Stimulated activated CD8-positive, alpha-beta memory T cell treated with anti-CD3 and anti-CD28 coated beads, Interleukin-15, amount 100 ng/mL, for 4 hours (primary cell): ENCODE data around the gene FOLR1.

Experiments used
- DNase-seq, 2 donors: peaks; one replicate each; pipeline ENCODE4 v3.0.0-alpha.2; 2020; ENCODE audit warnings: low read depth in 2 of 2

The FOLR1 gene

GRCh38 chr11:72235351-72236057 is 43.6 kb downstream of the FOLR1 start:
- DNase-seq, result no peak

DNA sequence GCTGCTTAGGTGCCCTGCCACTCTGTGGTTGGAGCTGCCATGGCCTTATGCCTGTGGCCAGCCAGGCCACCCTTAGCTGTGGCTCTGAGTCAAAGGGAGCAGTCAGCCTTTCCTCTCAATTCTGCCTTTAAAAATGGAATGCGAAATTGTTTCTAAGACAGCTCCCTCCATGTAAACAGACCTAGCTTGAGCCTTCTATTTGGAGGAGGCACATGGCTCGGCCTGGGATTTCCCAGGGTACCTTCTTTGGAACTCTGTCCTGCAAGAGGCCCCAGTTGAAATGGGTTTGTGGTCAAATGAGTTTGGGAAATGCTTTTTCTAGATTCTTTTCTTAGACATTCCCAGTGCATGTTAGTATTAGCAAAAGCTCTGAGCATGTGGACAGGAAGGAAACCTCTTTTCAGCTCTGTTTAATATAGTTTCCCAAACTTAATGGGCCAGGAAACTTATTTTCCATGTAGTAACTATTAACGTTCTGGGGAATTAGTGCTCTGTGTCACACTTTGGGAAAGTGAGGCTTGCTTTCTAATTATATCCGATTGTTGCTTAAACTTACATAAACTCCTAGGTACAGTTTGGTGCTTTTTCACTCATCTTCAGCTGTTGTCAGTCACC is 44.2 kb downstream of the FOLR1 start:
- no peak for DNase-seq

- DNase-seq, result no peak
Measured at GRCh38 chr11:72236774-72237111, 44.8 kb downstream of the FOLR1 start.

DNA sequence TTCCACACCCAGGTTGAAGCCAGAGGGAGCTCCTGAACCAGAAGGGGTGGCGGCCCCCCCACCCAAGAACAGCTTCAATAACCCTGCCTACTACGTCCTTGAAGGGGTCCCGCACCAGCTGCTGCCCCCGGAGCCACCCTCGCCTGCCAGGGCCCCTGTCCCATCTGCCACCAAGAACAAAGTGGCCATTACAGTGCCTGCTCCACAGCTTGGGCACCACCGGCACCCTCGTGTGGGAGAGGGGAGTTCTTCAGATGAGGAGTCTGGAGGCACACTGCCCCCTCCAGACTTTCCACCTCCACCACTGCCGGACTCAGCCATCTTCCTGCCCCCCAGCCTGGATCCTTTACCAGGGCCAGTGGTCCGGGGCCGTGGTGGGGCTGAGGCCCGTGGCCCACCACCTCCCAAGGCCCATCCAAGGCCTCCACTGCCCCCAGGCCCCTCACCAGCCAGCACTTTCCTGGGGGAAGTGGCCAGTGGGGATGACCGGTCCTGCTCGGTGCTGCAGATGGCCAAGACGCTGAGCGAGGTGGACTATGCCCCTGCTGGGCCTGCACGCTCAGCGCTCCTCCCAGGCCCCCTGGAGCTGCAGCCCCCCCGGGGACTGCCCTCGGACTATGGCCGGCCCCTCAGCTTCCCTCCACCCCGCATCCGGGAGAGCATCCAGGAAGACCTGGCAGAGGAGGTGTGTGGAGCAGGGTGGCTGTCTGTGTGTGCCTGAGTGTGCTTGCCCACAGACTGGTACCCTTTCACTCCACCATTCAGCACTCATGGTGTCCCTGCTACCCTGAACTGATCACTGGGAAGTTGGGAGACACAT is 45.4 kb downstream of the FOLR1 start:
- DNase-seq, result no peak

DNA sequence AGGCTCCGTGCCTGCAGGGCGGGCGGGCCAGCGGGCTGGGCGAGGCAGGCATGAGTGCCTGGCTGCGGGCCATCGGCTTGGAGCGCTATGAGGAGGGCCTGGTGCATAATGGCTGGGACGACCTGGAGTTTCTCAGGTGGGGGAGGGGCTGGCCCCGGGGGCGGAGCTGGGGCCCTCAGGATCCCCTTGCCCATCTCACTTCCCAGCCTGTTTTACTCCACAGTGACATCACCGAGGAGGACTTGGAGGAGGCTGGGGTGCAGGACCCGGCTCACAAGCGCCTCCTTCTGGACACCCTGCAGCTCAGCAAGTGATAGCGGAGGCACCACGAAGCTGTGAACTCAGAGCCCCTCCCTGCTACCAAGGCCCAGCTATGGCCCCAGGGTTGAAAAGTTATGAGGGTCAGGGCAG is 46.1 kb downstream of the FOLR1 start:
- no peak for DNase-seq

- DNase-seq, result no peak
Measured at GRCh38 chr11:72238492-72239312, 46.8 kb downstream of the FOLR1 start.

GRCh38 chr11:72239313-72239848 is 47.4 kb downstream of the FOLR1 start:
- DNase-seq, result no peak

- no peak for DNase-seq
Measured at GRCh38 chr11:72239849-72240460, 48.0 kb downstream of the FOLR1 start.

- no peak for DNase-seq
Measured at GRCh38 chr11:72240461-72241290, 48.7 kb downstream of the FOLR1 start.

DNA sequence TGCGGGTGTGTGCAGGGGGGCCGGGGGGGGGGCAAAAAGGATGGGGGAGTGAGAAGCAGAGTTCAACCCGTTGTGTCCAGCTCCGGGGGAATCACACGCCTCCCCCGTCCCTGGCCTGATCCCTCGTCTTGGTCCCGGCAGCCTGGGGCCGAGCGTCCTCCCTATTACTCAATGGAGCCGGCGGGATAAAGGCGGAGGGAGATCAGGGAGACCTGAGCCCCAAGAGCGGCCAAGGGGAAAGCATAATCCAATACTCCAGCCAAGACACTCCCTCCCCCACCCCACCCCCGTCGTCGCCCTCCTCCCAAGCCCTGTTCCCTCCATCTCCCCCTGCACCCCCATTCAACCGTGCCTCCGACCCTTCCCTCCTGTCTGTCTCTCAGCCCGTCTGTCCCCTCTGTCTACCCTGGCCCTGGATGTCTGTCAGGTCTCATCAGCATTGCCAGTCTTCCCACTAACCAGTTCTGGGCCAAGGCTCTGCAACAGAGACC is 49.4 kb downstream of the FOLR1 start:
- DNase-seq, result no peak

DNA sequence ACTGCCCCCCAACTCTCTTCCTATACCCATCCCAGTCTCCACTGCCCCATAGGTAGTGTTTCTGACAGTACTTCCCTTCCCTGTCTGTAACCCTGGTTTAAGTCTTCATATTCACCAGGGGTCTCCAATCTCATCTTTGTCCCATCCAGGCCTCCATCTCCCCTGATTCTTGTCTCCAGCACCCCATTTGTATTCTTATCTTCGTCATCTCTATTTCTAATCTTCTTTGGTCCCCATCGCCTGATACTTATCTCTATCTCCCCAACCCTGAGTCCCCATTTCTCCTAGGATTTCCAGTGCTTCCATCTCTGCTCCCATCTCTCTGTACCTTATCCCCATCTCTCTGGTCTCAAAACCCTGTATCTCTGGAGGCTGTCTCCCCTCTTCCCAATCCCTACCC is 50.2 kb downstream of the FOLR1 start:
- DNase-seq, result no peak

GRCh38 chr11:72243173-72244059 is 51.5 kb downstream of the FOLR1 start:
- no peak for DNase-seq

GRCh38 chr11:72244060-72244360 is 52.1 kb downstream of the FOLR1 start, which contains the start of gene PHOX2A:
Gene PHOX2A, minus strand, starts transcription at chr11:72244176. Its CDS starts 172 bp downstream, at chr11:72244004.
- no peak for DNase-seq

DNA sequence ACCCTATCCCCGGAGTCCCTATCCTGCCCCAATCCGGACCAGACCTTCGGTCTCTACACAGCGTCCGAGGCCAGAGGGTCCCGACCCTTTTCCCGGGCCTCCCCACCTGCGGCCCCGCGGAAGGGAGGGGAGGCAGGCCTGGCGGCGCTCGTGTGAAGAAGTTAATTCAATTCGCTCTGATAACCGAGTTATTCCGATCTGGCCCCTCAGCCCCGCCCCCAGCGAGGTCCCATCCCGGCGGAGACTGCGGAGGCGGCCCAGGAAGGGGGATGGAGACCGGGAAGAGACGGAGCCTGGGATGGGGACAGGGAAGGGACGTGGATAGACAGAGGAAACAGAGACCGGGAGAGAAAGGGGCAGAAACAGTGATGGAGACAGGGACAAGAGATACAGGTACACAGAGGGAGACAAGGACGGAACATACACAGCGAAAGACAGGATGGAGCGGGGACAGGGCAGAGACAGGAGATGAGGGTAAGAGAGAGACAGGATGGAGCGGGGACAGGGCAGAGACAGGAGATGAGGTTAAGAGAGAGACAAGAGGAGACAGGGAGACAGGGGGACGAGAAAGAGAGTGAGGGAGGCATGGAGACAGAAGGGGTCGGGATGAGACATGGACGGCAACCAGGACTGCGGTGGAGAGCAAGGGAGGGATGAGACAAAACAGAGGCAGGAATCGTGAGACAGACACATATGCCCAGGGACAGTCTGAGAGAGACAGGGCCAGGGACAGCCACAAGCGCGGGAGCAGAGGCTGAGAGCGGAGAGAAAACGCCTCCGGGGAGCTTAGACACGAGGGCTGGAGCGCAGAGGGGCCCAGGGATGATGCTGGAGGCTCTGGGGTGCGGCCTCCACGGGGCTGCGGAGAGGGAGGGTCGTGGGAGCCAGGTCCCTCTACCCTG is 52.7 kb downstream of the FOLR1 start:
- no peak for DNase-seq

- DNase-seq, result no peak
Measured at GRCh38 chr11:72245263-72245816, 53.4 kb downstream of the FOLR1 start.
